A549 (cell line): ENCODE results near the gene TMEM161A. TPM values are rescaled to one million over a fixed set of nuclear protein-coding genes. Genes with fewer than 3 reads are reported as not detected.
A peak's percentile ranks its signal among the peaks of the same experiment; 100 is the strongest.
"Not testable (repeated sequence)": the region's sequence is repeated elsewhere in the genome, so short reads cannot be mapped to it uniquely, and the experiment has no call there.

Experiments used
- ATAC-seq, 2 experiments: fragments of 200-7000 bp in 1 of 2; fragments of >200 bp in 1 of 2; cut with Nextera tagmentation in 1 of 2; cut with Tn5 transposase in 1 of 2; 3 replicates each; pipeline versions ENCODE4 v1.8.0 to v1.9.1; 2018 to 2020; ENCODE audit warnings: mild to moderate bottlenecking in 1 of 2, moderate library complexity in 1 of 2
- CTCF ChIA-PET: fragments of 300-600 bp; sonication (Branson Sonifier 250); formaldehyde crosslinking; extraction: SDS; loops from one replicate; lab custom pipeline; 2021; ENCODE audit warnings: antibody characterized with exemption, inconsistent platforms; lab: Yijun Ruan, JAX
- POLR2A ChIA-PET: fragments of 350-600 bp; formaldehyde crosslinking; extraction: SDS; loops from one replicate; lab custom pipeline; 2021; ENCODE audit warnings: antibody characterized with exemption, inconsistent platforms; lab: Yijun Ruan, JAX
- DNase-seq, 2 experiments: peaks; one replicate each; pipeline versions ENCODE4 v3.0.0 to v3.0.0-alpha.2; 2011 to 2016; ENCODE audit warnings: low read depth in 1 of 2, low spot score in 1 of 2
- FAIRE-seq: peaks from 2 replicates; lab custom pipeline; 2011; peaks lifted over from hg19 to GRCh38; lab: Jason Lieb, UNC
- H3K27ac ChIP-seq, 2 experiments: fragments of >200 bp; sonication (Bioruptor Twin); formaldehyde crosslinking; 3 replicates each; pipeline ENCODE4 v1.5.1; 2016 to 2017
- H3K4me1 ChIP-seq: fragments of >200 bp; sonication (Bioruptor Twin); formaldehyde crosslinking; 3 replicates; pipeline ENCODE4 v1.6.1; 2016
- H3K4me2 ChIP-seq: fragments of >200 bp; sonication (Bioruptor Twin); formaldehyde crosslinking; 3 replicates; pipeline ENCODE4 v1.6.1; 2016
- H3K4me3 ChIP-seq: fragments of >200 bp; sonication (Bioruptor Twin); formaldehyde crosslinking; 3 replicates; pipeline ENCODE4 v1.5.1; 2016
- H3K9me3 ChIP-seq: fragments of >200 bp; sonication (Bioruptor Twin); formaldehyde crosslinking; 3 replicates; pipeline ENCODE4 v1.6.1; 2016
- BCL3 ChIP-seq: fragments of >200 bp; sonication (Bioruptor Twin); formaldehyde crosslinking; IDR thresholded peaks from 3 replicates; pipeline ENCODE4 v1.6.1; 2016
- CBX8 ChIP-seq: fragments of 200-600 bp; sonication (generic); IDR thresholded peaks from 2 replicates; pipeline ENCODE4 v1.6.1; 2016
- CHD2 ChIP-seq: fragments of 150-350 bp; IDR thresholded peaks from 2 replicates; pipeline ENCODE4 v1.6.1; 2014; ENCODE audit warnings: low read length; ENCODE audit not compliant: partially characterized antibody
- EHF ChIP-seq: fragments of 250-450 bp; sonication (Bioruptor Pico); IDR thresholded peaks from 2 replicates; pipeline ENCODE4 v1.5.0; 2020; ENCODE audit warnings: mild to moderate bottlenecking
- EP300 ChIP-seq, 2 experiments: fragments of >200 bp; sonication (Bioruptor Twin); formaldehyde crosslinking; IDR thresholded peaks; 2 replicates in 1 of 2; 3 replicates in 1 of 2; pipeline ENCODE4 v1.6.1; 2016 to 2017
- FOSL2 ChIP-seq, 2 experiments: fragments of 450-650 bp in 1 of 2; fragments of >200 bp in 1 of 2; sonication (Bioruptor Twin) in 1 of 2; formaldehyde crosslinking; IDR thresholded peaks; 2 replicates each; pipeline versions ENCODE4 v1.5.0 to v1.6.1; 2016 to 2020; ENCODE audit warnings: mild to moderate bottlenecking in 1 of 2, moderate library complexity in 1 of 2
- HDAC2 ChIP-seq: fragments of 200-600 bp; sonication (generic); IDR thresholded peaks from 2 replicates; pipeline ENCODE4 v1.6.1; 2016
- HEYL ChIP-seq: fragments of 250-450 bp; sonication (Bioruptor Pico); IDR thresholded peaks from 2 replicates; pipeline ENCODE4 v1.8.0; 2021; ENCODE audit warnings: mild to moderate bottlenecking, moderate library complexity
- HOXA7 ChIP-seq: fragments of 250-450 bp; sonication (Bioruptor Pico); IDR thresholded peaks from 2 replicates; pipeline ENCODE4 v1.5.0; 2020; ENCODE audit warnings: mild to moderate bottlenecking, moderate library complexity
- HOXB13 ChIP-seq: fragments of 250-450 bp; sonication (Bioruptor Pico); IDR thresholded peaks from 2 replicates; pipeline ENCODE4 v1.5.0; 2020; ENCODE audit warnings: low read depth, mild to moderate bottlenecking, moderate library complexity
- KDM5A ChIP-seq: fragments of 200-600 bp; sonication (generic); IDR thresholded peaks from 2 replicates; pipeline ENCODE4 v1.6.1; 2016; ENCODE audit warnings: antibody characterized with exemption, mild to moderate bottlenecking
- MAFK ChIP-seq: fragments of 450-650 bp; IDR thresholded peaks from 2 replicates; pipeline ENCODE4 v1.6.1; 2014; ENCODE audit not compliant: partially characterized antibody
- NFE2L2 ChIP-seq: fragments of 150-350 bp; conservative IDR thresholded peaks from 2 replicates; pipeline ENCODE4 v1.6.1; 2014; ENCODE audit warnings: low read length
- PBX3 ChIP-seq: IDR thresholded peaks from 2 replicates; pipeline ENCODE4 v1.6.1; 2012
- PHF8 ChIP-seq: fragments of 200-600 bp; sonication (generic); IDR thresholded peaks from 2 replicates; pipeline ENCODE4 v1.6.1; 2016; ENCODE audit warnings: low read depth, mild to moderate bottlenecking, antibody characterized with exemption, moderate library complexity, borderline replicate concordance
- POLR2A ChIP-seq: IDR thresholded peaks from 2 replicates; pipeline ENCODE4 v1.6.1; 2012; ENCODE audit warnings: mild to moderate bottlenecking, low read length
- RCOR1 ChIP-seq: fragments of 150-350 bp; IDR thresholded peaks from 2 replicates; pipeline ENCODE4 v1.6.1; 2014; ENCODE audit warnings: antibody characterized with exemption, low read length, low read depth
- RFX5 ChIP-seq: fragments of 450-650 bp; IDR thresholded peaks from 2 replicates; pipeline ENCODE4 v1.7.1; 2014; ENCODE audit warnings: antibody characterized with exemption, mild to moderate bottlenecking, moderate library complexity
- SMC3 ChIP-seq: fragments of >200 bp; sonication (Bioruptor Twin); formaldehyde crosslinking; IDR thresholded peaks from 3 replicates; pipeline ENCODE4 v1.6.1; 2018; ENCODE audit warnings: inconsistent platforms
- SREBF2 ChIP-seq: fragments of 450-650 bp; IDR thresholded peaks from 2 replicates; pipeline ENCODE4 v1.6.1; 2014; ENCODE audit warnings: mild to moderate bottlenecking, moderate library complexity
- TP53 ChIP-seq: fragments of 250-450 bp; sonication (Bioruptor Pico); IDR thresholded peaks from 2 replicates; pipeline ENCODE4 v1.5.0; 2021; ENCODE audit warnings: mild to moderate bottlenecking, moderate library complexity
- USF2 ChIP-seq: fragments of 450-650 bp; IDR thresholded peaks from 2 replicates; pipeline ENCODE4 v1.6.1; 2014; ENCODE audit warnings: antibody characterized with exemption
- ZC3H11A ChIP-seq: fragments of 450-650 bp; IDR thresholded peaks from 2 replicates; pipeline ENCODE4 v1.6.1; 2014; ENCODE audit warnings: antibody characterized with exemption, mild to moderate bottlenecking
- ZFP36 ChIP-seq: fragments of 450-650 bp; IDR thresholded peaks from 2 replicates; pipeline ENCODE4 v1.6.1; 2014; ENCODE audit warnings: borderline replicate concordance; ENCODE audit not compliant: partially characterized antibody
- ZNF302 ChIP-seq: fragments of 250-450 bp; sonication (Bioruptor Pico); IDR thresholded peaks from 2 replicates; pipeline ENCODE4 v1.9.0; 2021; ENCODE audit warnings: inconsistent platforms, mild to moderate bottlenecking, moderate library complexity
- ZSCAN20 ChIP-seq: fragments of 250-450 bp; sonication (Bioruptor Pico); IDR thresholded peaks from 2 replicates; pipeline ENCODE4 v1.8.0; 2022; ENCODE audit warnings: mild to moderate bottlenecking, moderate library complexity
- WGBS: methylation state at CpG from one replicate; pipeline ENCODE4 v1.1.6; 2017; ENCODE audit errors: missing lambda C conversion rate; 5-methylcytosine and 5-hydroxymethylcytosine counted together
- polyA plus RNA-seq, 4 experiments: library from polyadenylated mRNA; depleted of rRNA in 3 of 4; stranded (reverse); fragments of >200 nt; fragmentation: RNase III in 1 of 4; extraction: RNeasy Plus Mini Kit Qiagen cat#74134 plus additional on column Dnase treatment in 1 of 4; gene quantifications; 2 replicates in 3 of 4; 3 replicates in 1 of 4; pipeline ENCODE4 v1.2.3, GENCODE V29; 2011 to 2017

Gene TMEM161A
- polyA plus RNA-seq, 2 of the 4 experiments (the other 2 are of a cell fraction), result 19.3 to 22.1 TPM

GRCh38 chr19:19176950-19177349 is 38.7 kb upstream of the TMEM161A start:
- Histone ChIP-seq H3K4me2 (no peak overlapping the region), H3K4me1 (peaks cover 4% of the 10 kb centered on the region; the same call in 1 of the 3 replicates), H3K4me3 (no peak overlapping the region), H3K27ac (no peak overlapping the region), H3K9me3 (no peaks in the 10 kb centered on the region)
- CTCF ChIA-PET, result interaction anchor here (0.5 to 3.3 kb wide), 4 partner anchors 8 to 45 kb away, joined by 3 to 22 read pairs (median 3); partner anchors contain the start of genes BORCS8 and RFXANK
- TF ChIP-seq HOXB13 (CRISPR knock-in tag) (no peak), TP53 (no peak), HOXA7 (no peak), BCL3 (no peak), ZNF302 (CRISPR knock-in tag) (no peak), POLR2A (no peak), NFE2L2 (no peak)
- DNase-seq (peak in 1 of 2 experiments; percentile 36), ATAC-seq (no peak; a peak in 1 of 6 replicates), FAIRE-seq (no peak)
- WGBS, result 100% methylated on average over 3 of the region's 8 CpGs
- POLR2A ChIA-PET, result no interaction called here

GRCh38 chr19:19173243-19173642 is 35.0 kb upstream of the TMEM161A start:
- 78% methylated on average over 4 of the region's 5 CpGs for WGBS
- FAIRE-seq, POLR2A ChIA-PET, H3K9me3 ChIP-seq, ATAC-seq, H3K27ac ChIP-seq, H3K4me1 ChIP-seq, H3K4me3 ChIP-seq, DNase-seq, H3K4me2 ChIP-seq: not testable (repeated sequence)
- CTCF ChIA-PET, result interaction anchor here (1.1 kb wide), 1 partner anchor 13 kb away, joined by 3 read pairs; no protein-coding TSS in a partner anchor

GRCh38 chr19:19171821-19172532 is 33.7 kb upstream of the TMEM161A start:
- POLR2A ChIA-PET, result no interaction called here
- DNase-seq (no peak), FAIRE-seq (no peak), ATAC-seq (no peak)
- 65% methylated on average over 6 of the region's 8 CpGs for WGBS
- H3K4me1 ChIP-seq, result peaks cover 5% of the 10 kb centered on the region; the same call in 1 of the 3 replicates
- H3K4me3 ChIP-seq, result no peak overlapping the region
- TF ChIP-seq TP53 (no peak), BCL3 (no peak), HDAC2 (no peak), RFX5 (no peak), ZFP36 (no peak), ZC3H11A (no peak), ZSCAN20 (CRISPR knock-in tag) (no peak), PHF8 (no peak), EP300 (IDR thresholded peaks at IDR 0.05) (no peak), CHD2 (no peak)
- H3K4me2 ChIP-seq, result no peak overlapping the region
- H3K27ac ChIP-seq, result peak overlapping the region in 1 of 2 experiments; percentile 73; a peak in 4 of 6 replicates
- CTCF ChIA-PET, result no interaction called here
- H3K9me3 ChIP-seq, result no peaks in the 10 kb centered on the region

GRCh38 chr19:19170873-19171672 is 32.8 kb upstream of the TMEM161A start:
- no peak for DNase-seq
- no peak for FAIRE-seq
- ChIA-PET POLR2A (no interaction called here), CTCF (no interaction called here)
- no peak overlapping the region for H3K4me2 ChIP-seq
- 97% methylated on average over 5 of the region's 6 CpGs for WGBS
- no peak for ATAC-seq
- H3K4me1 ChIP-seq, result peaks cover 5% of the 10 kb centered on the region; the same call in 1 of the 3 replicates
- H3K27ac ChIP-seq, result no peak overlapping the region; a peak in 1 of 6 replicates
- H3K9me3 ChIP-seq, result no peaks in the 10 kb centered on the region
- no peak overlapping the region for H3K4me3 ChIP-seq
- no peak for TF ChIP-seq KDM5A
- no peak for TF ChIP-seq RCOR1
- TF ChIP-seq EHF (CRISPR knock-in tag), result no peak
- no peak for TF ChIP-seq HOXA7
- no peak for TF ChIP-seq PBX3
- TF ChIP-seq SMC3, result no peak
- TF ChIP-seq USF2, result no peak
- no peak for TF ChIP-seq MAFK
- TF ChIP-seq FOSL2 (IDR thresholded peaks at IDR 0.05), result no peak
- TF ChIP-seq FOSL2 (CRISPR knock-in tag; IDR thresholded peaks at IDR 0.05), result no peak
- TF ChIP-seq CBX8, result no peak
- no peak for TF ChIP-seq HEYL
- TF ChIP-seq SREBF2, result no peak
- TF ChIP-seq ZC3H11A, result no peak
